GM12873 (cell line): ENCODE results near the gene FEZF1.

ENCODE experiments used
- TF ChIP-seq, protein P1 (sequence below): IDR thresholded peaks from 2 replicates; pipeline ENCODE4 v1.5.1; 2012; ENCODE audit warnings: low read depth, mild to moderate bottlenecking, moderate library complexity, low read length, control low read depth; ENCODE audit not compliant: insufficient read depth; ENCODE audit errors: missing control alignments

The FEZF1 gene

DNA sequence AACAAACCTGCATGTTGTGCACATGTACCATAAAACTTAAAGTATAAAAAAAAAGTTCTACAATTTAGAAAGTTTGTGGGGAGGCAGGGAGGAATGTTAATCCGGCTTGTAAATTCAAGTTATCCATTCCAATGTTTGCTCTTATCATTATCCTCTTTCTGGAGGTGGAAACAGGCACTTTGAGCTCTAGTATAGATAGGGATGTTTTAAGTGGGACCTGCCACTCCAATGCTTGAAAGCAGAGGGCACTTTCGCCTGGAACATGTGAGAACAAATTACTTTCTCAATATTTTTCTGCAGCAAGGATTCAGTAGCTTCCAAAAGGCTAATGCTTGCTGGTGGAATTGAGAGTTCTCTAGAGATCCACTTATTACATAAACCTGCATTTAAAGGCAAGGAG is 45.6 kb downstream of the FEZF1 start:
- TF ChIP-seq, protein P1, sequence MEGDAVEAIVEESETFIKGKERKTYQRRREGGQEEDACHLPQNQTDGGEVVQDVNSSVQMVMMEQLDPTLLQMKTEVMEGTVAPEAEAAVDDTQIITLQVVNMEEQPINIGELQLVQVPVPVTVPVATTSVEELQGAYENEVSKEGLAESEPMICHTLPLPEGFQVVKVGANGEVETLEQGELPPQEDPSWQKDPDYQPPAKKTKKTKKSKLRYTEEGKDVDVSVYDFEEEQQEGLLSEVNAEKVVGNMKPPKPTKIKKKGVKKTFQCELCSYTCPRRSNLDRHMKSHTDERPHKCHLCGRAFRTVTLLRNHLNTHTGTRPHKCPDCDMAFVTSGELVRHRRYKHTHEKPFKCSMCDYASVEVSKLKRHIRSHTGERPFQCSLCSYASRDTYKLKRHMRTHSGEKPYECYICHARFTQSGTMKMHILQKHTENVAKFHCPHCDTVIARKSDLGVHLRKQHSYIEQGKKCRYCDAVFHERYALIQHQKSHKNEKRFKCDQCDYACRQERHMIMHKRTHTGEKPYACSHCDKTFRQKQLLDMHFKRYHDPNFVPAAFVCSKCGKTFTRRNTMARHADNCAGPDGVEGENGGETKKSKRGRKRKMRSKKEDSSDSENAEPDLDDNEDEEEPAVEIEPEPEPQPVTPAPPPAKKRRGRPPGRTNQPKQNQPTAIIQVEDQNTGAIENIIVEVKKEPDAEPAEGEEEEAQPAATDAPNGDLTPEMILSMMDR = no peak

DNA sequence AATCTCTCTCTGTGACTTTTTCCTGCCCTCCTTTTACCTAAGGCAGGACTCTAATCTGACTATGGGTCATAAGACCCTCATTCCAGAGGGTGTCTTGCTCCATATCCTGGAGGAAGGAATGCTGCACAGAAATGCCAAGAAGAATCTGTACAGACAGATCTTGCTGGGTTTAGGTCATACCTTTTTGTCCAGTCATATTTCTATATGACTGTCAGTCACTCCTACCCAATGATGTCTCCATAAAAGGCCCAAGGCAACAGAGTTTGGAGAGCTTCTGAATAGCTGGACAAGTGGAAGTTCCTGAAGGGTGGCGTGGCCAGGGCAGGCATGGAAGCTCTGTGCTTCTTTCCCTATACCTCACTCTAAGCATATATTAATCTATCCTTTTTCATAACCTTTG is 47.5 kb downstream of the FEZF1 start:
- TF ChIP-seq, protein P1 = no peak

DNA sequence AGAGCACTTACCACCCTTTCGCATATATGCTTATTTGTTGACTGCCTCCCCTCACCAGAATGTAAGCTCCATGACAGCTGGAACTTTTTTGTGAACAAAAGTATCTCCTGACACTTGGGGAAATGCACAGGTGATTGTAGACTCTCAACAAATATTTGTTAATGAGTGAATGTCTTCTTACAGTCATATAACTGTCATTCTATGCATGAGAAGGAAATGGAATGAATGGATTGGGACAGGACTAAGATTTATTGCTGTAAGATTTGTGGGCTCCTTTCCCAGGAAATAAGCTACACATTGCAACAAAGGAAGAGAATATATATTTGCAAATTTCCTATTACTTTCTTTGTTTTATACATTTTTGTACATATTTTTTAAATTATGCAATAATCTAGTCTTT is 48.5 kb downstream of the FEZF1 start:
- TF ChIP-seq, protein P1 = no peak

DNA sequence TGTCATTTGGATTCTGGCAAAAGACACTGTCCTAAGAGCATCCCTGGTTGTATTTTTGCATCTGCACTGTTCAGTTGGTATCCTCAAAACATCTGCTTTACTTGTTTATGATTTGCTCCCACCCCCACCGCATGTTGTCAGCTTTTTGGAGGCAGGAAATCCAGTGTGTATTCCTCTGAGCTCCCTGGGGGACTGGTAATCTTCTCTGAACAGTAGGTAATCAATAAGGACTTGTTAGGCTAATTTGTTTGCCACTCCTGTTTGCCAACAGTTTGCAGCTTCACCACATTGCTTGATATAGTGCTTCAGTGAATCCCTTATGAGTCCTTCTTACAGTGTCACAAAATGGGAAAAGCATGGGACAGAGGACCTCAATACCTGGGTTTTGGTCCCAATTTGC is 49.1 kb downstream of the FEZF1 start:
- TF ChIP-seq, protein P1 = no peak
